Stimulated activated CD4-positive, alpha-beta T cell treated with anti-CD3 and anti-CD28 coated beads, Interleukin-15, amount 100 ng/mL, for 1 hour (primary cell): Measurements from ENCODE around the gene NEUROG3.

Experiments used
- DNase-seq, 2 donors: peaks; one replicate each; pipeline ENCODE4 v3.0.0-alpha.2; 2020; ENCODE audit warnings: low read depth in 1 of 2, low spot score in 1 of 2

Gene NEUROG3, protein sequence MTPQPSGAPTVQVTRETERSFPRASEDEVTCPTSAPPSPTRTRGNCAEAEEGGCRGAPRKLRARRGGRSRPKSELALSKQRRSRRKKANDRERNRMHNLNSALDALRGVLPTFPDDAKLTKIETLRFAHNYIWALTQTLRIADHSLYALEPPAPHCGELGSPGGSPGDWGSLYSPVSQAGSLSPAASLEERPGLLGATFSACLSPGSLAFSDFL

DNA sequence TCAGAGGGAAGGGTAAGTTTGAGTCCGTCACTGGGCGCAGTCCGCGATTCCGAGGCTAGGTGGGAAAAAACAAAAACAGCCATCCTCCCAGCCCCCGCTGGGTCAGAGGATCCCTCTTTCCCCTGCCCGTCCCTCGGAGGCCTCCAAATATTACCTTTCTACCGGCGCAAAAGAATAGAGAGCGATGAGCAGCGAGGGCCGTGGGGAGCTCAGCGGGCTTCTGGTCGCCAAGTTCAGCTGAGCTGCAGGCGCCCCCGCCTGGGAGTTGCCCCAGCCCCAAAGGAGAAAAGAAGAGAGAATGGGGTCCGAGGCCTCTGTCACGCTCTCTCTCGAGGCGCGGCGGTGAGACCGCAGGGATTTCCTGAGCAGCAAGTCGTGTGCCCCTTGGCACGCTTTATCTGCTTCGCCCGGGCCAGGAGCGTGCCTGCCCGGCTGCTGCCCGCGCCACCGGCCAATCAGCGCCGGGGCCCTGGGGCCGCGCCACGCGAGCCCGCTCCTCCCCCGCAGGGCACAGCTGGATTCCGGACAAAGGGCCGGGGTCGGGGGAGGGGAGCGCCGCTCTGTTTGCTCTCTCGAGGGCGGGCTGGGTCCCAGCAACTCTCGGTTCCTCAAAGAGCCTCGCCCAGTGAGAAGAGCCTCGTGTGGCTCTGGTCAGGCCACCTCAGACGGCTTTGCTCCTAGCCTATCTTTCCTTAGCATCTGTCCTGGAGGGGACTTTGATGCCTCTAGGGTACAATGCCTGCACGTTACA lies at the start of gene NEUROG3:
NEUROG3 (minus strand) TSS at position 367 of the 751 bp plus-strand sequence. CDS start 379 bp downstream, outside the sequence.
- no peak for DNase-seq

DNA sequence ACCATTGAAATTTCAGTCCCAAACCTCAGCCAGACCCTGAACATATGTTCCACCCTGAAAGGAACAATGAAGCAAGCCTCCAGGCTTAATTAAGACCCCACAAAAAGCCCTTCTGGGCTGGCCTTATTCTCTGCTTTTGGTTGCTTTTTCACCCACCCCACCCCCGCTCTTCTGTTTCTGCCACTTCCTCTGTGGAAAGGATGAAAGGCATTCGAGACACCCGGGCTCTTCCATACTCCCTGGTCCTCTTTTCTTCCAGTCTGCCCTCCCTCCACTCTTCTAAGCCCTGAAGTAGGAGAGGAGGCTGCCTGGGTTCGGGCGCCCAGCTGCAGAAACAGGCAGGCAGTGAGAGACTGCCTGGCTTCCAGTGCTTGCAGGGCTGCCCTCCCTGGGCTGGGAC lies 47.4 kb upstream of the NEUROG3 start:
- DNase-seq, result no peak

DNA sequence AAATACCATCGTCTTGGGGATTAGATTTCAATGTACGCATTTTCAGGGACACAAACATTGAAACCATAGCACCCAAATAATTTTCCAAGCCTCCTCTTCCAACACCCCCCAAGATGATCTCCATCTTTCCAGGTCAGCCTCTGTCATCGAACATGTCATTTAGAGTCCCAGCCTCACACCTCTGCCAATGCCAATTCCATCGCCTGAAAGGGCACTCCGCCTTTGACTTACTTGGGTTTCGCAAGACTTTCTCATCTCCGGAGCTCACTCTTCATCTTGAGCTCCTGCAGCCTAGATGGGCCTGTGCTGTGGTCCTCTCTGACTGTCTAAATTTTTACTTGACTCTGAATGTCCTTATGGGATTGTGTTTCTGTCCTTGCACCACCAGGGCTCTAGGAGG lies 46.4 kb upstream of the NEUROG3 start:
- DNase-seq, result no peak

DNA sequence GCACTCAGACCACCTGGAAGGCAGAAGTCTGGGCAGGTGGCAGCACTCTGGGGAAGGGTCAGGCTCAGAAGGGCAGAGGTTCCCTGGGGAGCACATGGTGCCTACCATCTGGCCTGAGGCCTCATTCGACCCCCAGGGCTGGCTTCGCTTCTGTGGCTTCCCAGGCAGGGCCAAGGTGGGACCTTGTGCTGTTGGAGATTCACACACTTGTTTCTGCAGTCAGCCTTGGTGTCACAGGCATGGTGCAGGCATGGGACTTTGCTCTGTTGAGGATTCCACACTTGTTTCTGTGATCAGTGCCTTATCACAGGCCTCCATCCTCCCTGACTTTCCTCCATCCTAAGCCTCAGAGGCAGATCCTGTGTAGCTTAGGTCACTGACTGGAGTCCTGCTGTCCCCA lies 45.5 kb upstream of the NEUROG3 start:
- DNase-seq, result no peak

DNA sequence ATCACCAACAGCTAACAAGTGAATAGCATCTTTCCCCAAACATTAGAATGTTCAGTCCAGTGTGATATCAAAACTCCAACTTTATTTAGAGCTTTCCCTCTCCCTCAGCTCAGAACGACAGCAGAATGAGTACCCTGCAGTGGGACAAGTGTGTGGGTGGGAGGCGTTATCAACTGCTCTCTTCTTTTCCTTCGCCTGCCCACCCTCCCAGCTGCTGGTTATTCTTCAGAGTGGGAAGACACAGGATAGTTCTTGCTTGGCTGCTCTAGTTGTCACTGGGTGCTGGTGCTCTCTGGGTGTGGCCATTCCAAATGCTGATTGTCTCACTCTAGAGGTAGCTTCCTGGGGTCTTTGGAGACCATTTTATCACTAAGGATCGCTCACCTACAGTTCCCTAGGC lies 43.1 kb upstream of the NEUROG3 start:
- DNase-seq, result no peak

DNA sequence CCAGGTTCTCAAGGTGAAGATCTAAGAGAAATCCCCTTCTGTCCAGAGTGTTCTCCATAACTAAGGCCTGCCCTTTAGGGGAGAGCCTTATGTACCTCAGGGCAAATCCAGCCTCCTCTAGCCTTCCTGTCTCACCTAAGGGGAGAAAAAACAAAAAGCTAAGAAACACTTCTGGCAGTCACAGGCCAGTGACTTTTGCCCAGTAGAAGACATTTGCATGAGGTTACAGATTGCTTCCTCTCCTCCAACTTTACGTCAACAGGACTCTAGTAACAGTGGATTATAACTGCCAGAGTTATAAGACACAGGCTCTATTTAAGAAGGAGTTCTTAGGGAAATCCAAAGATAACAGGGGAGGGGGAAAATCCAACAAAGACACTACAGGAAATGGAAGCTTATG lies 40.9 kb upstream of the NEUROG3 start:
- DNase-seq, result no peak

DNA sequence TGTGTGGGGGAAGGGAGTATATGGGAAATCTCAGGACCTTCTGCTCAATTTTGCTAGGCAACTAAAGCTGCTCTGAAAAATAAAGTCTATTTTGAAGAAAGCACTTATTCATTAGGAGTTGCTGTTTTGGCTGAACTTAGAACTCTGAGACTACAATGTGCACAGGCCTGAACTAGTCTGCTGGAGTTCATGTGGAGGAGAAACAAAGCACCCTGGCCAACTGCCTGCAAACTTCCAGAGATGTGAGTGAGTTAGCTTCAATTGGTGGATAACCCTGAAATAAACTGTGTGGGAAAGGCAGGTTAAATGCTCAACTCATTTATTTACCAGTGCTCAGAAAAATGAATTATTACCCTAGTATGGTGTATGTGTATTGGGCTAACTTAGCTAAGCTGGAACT lies 39.5 kb upstream of the NEUROG3 start:
- DNase-seq, result no peak

DNA sequence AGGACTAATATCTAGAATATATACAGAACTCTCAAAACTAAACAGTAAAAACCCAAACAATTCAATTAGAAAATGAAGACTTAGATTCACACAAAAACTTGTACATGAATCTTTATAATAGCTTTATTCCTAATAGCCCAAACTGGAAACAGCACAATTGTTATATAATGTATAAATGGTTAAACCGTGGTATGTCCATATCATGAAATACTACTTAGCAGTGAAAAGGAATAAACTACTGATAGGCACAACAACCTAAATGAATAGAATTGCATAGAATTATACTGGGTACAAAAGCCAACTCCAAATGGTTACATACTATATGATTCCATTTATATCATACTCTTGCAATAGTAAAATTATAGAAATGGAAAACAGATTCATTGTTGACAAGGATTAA lies 35.9 kb upstream of the NEUROG3 start:
- DNase-seq, result no peak

DNA sequence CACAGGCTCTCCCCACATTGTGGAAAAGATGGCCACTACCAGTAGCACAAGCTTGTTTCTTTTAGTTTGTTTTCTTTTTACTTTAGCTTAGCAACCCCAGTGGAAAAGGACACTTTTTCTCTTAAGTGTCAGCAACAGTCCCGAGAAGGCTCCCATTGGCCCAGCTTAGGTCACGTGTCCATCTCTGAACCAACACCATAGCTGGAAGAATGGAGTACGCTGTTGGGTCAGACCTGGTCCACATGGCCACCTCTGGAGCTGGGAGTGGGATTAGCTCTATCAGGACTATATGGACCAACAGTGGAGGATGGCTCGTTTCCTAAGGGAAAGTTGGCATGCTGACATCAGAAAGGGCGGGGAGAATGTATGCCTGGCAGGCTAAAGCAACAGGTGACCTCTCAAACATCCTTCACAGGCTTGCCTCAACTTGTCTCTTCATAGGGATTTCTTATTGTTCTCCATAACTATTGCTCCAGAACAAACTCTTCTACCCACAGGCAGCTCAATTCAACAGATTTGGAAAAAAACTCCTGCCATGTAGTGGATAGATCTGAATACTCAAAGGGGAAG lies 27.6 kb upstream of the NEUROG3 start:
- DNase-seq, result no peak

DNA sequence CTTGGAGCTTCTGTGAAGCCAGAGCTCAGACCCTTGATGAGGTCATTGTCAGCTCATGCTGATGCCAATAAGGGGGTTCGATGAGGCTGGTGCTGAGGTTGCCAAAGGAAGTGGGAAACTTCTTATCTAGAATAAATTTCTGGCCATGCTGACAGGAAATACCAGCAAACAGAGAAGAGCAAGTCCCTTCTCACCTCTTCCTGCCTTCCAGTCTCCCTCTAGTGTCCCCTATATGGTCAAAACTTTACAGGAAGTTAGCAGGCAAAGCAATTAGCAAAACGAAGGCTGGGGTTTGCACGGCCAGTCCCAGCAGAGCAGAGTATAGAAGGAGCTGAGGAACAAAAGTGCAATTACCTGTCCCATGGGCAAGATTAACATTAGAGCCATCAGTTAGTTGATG lies 15.1 kb upstream of the NEUROG3 start:
- no peak for DNase-seq

DNA sequence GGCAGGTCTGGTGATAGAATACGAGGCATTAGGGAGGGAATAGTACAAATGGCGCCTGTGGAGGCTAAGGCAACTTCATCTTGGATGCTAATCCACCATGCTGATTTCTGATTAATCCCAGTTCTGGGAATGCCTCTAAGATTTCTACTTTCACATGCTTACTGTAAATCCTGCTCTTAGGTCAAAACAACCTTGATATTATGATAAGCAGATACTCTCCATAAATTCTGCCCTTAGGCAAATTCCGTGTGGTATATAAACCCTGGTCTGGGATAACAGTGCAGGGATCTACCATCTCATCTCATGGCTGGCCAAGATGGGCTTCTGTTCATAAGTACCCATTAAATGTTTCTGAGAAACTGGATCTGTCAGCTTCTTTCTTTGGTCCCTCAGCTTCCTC lies 11.4 kb upstream of the NEUROG3 start:
- DNase-seq, result no peak

DNA sequence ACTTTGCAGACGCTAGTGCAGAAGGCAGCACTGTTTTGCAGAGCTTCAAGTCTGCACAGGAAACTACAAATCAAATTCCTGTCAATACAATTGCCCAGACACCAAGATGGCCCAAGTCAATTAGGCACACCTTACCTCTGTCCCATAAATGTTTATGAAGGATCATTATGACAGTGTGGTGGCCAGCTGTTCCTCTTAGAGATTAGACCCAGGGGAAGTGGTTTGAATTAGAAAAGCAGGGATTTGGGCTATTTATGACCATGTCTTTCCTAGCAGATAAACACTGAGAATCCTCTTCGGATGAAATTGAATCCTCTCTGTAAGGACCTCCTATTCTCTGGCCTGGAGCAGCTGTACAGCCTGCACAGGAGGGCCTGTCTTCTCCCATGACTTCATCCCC lies 9.9 kb upstream of the NEUROG3 start:
- DNase-seq, result no peak

DNA sequence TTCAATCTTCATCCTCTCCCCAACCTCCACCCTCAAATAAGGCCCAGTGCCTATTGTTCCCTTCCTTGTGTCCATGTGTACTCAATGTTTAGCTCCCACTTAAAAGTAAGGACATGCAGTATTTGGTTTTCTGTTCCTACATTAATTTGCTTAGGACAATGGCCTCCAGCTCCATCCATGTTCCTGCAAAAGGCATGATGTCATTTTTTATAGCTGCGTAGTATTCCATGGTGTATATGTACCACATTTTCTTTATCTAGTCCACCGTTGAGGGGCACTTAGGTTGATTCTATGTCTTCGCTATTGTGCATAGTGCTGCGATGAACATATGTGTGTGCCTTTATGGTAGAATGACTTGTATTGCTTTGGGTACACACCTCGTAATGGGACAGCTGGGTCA lies 7.2 kb upstream of the NEUROG3 start:
- DNase-seq, result no peak

DNA sequence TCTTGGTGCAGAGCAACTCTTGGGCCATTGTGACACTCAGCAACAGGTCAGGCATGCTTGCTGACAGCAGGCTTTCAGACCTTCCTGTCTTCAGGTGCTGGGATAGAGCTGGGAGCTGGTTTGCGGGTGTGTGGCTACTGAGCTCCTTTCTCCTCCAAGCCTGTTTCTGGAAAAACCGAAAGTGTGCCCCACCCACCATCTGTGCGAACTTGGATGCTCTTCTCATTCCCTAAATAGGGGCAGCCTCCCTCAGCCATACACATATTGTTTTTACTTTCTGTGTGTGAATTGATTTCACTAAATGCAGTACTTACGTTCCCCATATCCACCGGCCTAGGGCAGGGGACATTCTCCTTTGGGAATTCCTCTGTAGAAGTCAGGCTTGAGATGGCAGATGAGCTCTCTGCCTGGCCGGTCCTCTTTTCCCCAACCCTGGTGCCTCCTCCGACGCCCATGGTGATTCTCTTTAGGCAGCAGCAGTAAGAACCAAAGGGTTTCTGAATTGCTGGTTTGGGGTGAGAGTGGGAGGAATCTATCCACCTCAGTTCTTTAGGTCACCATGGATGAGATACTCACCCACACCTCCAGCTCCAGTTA lies 6.3 kb upstream of the NEUROG3 start:
- DNase-seq, result no peak

DNA sequence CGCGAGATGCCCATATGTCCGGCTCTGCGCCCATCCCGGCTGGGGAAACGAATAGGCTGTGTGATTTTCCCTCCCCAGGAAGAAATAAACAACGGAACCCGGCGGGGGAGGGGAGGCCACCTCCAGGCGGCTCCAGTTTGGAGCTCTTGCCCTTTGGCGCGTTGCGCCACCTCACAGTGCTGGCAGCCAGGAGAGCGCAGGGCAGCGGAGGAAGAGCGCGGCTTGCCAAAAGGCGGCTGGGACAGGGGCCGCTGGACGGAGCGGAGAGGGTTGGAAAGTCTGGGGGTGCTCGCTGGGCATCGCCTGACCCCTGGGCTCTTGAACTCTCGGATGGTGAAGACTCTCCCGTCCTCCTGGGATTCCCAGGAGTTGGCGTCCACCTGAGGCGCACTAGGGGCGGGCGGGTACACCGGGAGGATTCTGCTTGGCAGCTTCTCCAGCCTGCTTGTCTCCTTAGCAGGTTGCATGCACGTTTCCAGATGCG lies 5.3 kb upstream of the NEUROG3 start:
- DNase-seq, result no peak

DNA sequence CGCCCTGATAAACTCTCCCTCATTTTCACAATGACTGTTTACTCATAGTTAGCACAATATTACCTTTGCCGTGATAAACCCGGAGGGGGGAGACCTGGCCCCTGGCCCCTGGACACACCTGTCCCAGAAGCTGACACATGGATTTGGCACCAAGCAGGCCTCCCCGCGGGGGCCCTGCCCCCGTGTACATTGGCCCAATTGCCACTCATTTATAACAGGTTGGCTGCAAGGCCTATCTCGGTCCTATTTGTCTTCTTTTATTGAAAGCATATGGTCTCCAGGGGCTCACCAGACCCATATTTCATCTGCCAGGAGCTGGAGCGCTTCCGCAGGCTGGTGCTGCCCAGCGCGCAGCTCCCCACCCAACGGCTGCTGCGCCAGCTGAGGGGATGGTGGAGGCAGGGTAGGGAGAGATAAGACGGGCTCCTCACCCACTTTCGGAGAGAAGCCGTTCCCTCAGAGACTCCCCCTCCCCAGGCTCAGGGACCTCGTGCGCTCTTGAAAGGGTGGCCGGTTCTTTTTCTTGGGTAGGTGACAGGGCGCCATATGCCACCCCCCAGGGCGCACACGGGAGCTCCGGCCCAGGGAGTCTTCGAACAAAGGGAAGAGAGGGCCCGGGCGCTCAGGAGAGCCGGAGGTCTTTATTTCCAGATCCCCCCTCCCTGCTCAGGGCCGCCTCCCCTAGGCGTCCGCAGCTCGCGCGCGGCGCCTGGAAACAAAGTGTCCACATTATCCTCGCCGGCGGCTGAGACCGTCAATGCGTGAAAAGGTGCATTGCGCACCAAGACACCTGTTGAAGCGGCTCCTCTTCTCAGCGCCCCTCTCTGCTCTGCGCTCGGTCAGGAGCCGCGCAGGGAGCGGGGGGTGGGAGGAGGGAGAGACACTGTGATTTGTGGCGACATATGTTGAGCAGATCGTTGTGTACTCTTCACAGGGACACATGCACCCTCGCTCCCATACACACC lies 4.3 kb upstream of the NEUROG3 start:
- no peak for DNase-seq

DNA sequence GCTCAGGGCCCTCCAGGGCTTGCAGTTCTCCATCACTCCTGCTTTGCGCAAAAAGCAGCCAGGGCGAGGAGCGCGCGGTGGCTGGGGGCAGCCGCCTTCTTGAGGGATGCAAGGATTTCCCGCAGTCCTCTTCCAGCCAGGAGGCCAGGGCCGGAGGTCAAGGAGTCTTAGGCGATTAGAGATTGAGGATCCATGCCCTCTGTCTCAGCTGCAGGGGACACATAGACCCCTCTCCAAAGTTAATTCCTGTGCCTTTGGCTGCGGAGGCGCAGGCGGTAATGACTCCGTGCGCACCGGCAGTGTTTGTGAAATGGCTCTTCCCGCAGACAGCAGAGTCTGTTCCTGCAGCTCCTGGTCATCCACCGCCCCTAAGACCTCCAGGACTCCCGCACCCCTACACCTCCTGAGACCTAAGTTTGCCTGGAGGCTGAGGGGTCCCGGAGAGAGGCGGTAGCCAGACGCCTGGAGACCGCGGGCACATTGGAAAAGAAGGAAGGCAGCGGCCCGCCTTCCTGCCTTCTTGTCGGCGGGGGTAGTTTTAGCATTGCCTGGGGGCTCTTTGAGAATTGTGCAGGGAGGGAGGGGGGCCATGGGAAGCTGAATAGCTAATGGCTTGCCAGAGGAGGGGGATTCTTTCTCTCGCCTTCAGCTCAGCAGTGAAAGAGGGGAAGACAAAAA lies 3.3 kb upstream of the NEUROG3 start:
- no peak for DNase-seq

DNA sequence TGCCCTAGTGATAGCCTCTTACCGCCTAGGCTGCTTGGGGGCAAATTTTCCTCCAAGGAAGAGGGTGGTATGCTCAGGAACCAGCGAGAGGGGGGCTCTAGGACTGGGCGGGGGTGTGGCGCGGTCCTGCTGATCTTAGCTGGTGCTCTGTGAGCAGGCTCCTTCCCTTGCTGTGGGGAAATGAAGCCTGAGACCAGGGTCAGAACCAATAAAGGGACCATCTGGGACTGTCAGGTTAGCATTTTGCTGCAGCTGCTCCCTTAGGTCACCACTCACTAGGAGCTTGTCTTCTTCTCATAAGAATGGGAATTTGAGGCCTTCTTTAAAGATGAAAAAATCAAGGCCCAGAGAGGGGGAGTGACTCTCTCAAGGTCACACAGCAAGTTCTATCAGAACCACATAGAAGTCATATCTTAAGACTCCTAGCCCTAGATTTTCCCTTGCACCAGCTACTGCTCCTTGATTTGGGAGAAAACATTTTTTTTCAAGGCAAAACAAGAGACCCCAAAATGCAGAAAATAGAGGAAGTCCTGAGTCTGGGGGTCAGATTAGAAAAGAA lies 2.0 kb upstream of the NEUROG3 start:
- DNase-seq, result no peak

DNA sequence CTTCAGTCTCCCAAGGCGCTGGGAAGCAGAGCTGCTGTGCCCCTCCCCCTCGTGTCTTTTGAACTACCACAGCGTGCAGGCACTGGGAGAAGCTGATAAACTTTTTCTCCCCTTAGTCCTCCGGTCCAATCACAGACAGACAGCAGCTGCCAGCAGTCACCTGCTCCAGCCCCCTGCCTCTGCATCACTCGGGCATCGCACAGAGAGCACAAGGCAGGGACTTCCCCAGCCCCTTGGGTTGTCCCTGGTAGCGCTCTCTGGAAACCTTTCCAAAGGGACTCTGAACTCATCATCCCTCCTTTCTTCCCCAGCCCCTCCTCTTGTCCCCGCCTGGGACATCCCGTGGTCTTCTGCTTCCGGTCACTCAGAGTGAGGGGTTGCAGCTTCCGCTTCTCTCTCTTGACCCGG lies 1.4 kb upstream of the NEUROG3 start:
- no peak for DNase-seq
